Esophagus muscularis mucosa (tissue), 4 donors: ENCODE data around the gene SLC28A2. TPM values are rescaled to one million over a fixed set of nuclear protein-coding genes. Genes with fewer than 3 reads are reported as not detected.

Source experiments
- DNase-seq: peaks from one replicate; pipeline ENCODE4 v3.0.0-alpha.2; 2017; ENCODE audit errors: extremely low spot score
- H3K27ac ChIP-seq, 4 donors: fragments of 200-600 bp; sonication (generic); replicated peaks in 1 of 4; 1 replicate in 3 of 4; 2 replicates in 1 of 4; pipeline ENCODE4 v1.5.1; 2016 to 2019; ENCODE audit warnings: mild to moderate bottlenecking in 1 of 4
- H3K27me3 ChIP-seq, 4 donors: fragments of 200-600 bp; sonication (generic); one replicate each; pipeline versions ENCODE4 v1.5.1 to v1.6.0; 2016 to 2019
- H3K36me3 ChIP-seq, 4 donors: fragments of 200-600 bp; sonication (generic); one replicate each; pipeline ENCODE4 v1.5.1; 2016 to 2019
- H3K4me1 ChIP-seq, 4 donors: fragments of 200-600 bp; sonication (generic); one replicate each; pipeline ENCODE4 v1.5.1; 2016 to 2019
- H3K4me3 ChIP-seq, 4 donors: fragments of 200-600 bp; sonication (generic); 1 replicate in 2 of 4; 2 replicates in 2 of 4; pipeline ENCODE4 v1.5.1; 2016 to 2019; ENCODE audit warnings: mild to moderate bottlenecking in 4 of 4, moderate library complexity in 1 of 4
- H3K9me3 ChIP-seq, 4 donors: fragments of 200-600 bp; sonication (generic); 1 replicate in 3 of 4; 2 replicates in 1 of 4; pipeline ENCODE4 v1.5.1; 2016 to 2019
- CTCF ChIP-seq, 3 experiments: fragments of 200-600 bp in 2 of 3; fragments of 450-650 bp in 1 of 3; sonication (generic) in 2 of 3; IDR thresholded peaks; one replicate each; pipeline ENCODE4 v1.5.1; 2017 to 2019; ENCODE audit warnings: antibody characterized with exemption in 3 of 3, mild to moderate bottlenecking in 2 of 3, moderate library complexity in 1 of 3
- EP300 ChIP-seq: sonication (generic); formaldehyde crosslinking; IDR thresholded peaks from one replicate; pipeline ENCODE4 v1.6.1; 2017; ENCODE audit warnings: antibody characterized with exemption
- POLR2A ChIP-seq: fragments of 450-650 bp; IDR thresholded peaks from one replicate; pipeline ENCODE4 v1.6.1; 2017; ENCODE audit warnings: antibody characterized with exemption, moderate library complexity, mild to moderate bottlenecking, low read depth
- POLR2AphosphoS5 ChIP-seq, 2 donors: sonication (generic); formaldehyde crosslinking; IDR thresholded peaks; one replicate each; pipeline ENCODE4 v1.6.1; 2017; ENCODE audit warnings: antibody characterized with exemption in 2 of 2
- WGBS: methylation state at CpG from one replicate; pipeline ENCODE4 v1.1.5; 2018; 5-methylcytosine and 5-hydroxymethylcytosine counted together
- intact Hi-C: fragments of 100-400 bp; cut with DNase I; formaldehyde crosslinking; loops from one replicate; pipeline ENCODE4 v1.15.1; 2023
- total RNA-seq, 4 donors: library from RNA; depleted of rRNA; stranded (reverse); fragments of >200 nt; gene quantifications; one replicate each; pipeline versions ENCODE4 v1.1.0 to v1.2.1, GENCODE V29; 2016

SLC28A2 gene
- total RNA-seq, 4 donors from 2014 or later = not detected

GRCh38 chr15:45259796-45260195 lies 7.8 kb downstream of the SLC28A2 start:
- H3K9me3 ChIP-seq = no peaks in the 10 kb centered on the region

DNA sequence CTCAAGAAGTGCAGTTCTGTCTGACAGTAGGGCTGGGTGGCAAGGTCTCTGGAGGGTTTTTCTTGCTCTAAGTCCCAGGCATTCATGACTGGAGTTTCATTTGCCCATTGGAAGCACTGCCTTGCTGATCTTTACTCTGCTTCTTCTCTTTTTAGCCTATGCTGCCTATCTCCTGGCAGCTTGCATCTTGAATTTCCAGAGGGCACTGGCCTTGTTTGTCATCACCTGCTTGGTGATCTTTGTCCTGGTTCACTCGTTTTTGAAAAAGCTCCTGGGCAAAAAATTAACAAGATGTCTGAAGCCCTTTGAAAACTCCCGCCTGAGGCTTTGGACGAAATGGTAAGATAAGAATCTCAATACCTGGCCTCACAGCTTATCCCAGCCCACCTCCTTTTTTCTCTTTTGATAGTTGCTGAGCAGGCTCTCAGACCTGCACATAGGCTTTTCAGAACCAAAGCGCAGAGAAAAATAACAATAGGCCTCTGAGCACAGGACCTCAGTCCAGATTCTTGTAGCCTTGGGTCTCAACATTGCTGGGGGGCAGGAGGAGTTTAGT lies 10.9 kb downstream of the SLC28A2 start:
- no peak for DNase-seq
- Histone ChIP-seq H3K27me3 (no peaks in the 10 kb centered on the region), H3K9me3 (no peaks in the 10 kb centered on the region), H3K4me3 (no peak overlapping the region), H3K27ac (no peak overlapping the region), H3K4me1 (no peaks in the 10 kb centered on the region), H3K36me3 (no peaks in the 10 kb centered on the region)
- no peak for TF ChIP-seq POLR2AphosphoS5 (IDR thresholded peaks at IDR 0.05)
- TF ChIP-seq CTCF (IDR thresholded peaks at IDR 0.05) = no peak
- TF ChIP-seq EP300 = no peak
- no peak for TF ChIP-seq POLR2A
- WGBS = 80% methylated on average over 4 of the region's 4 CpGs
- intact Hi-C loops = loop anchor here (5.0 kb wide), 1 partner anchor 46 kb away; no protein-coding TSS in a partner anchor

More at GRCh38 chr15:45259796-45260195, 7.8 kb downstream of the SLC28A2 start:
- intact Hi-C loops = loop anchor here (5.0 kb wide), 1 partner anchor 42 kb away; no protein-coding TSS in a partner anchor
- Histone ChIP-seq H3K36me3 (no peaks in the 10 kb centered on the region), H3K27me3 (no peaks in the 10 kb centered on the region), H3K4me1 (no peaks in the 10 kb centered on the region), H3K27ac (no peak overlapping the region), H3K4me3 (no peak overlapping the region)
- DNase-seq = no peak
- TF ChIP-seq POLR2AphosphoS5 (IDR thresholded peaks at IDR 0.05) = no peak
- TF ChIP-seq POLR2A = no peak
- no peak for TF ChIP-seq CTCF (IDR thresholded peaks at IDR 0.05)
- no peak for TF ChIP-seq EP300
- WGBS = 81% methylated on average over 2 of the region's 2 CpGs

GRCh38 chr15:45263854-45264253 lies 11.8 kb downstream of the SLC28A2 start:
- WGBS = 94% methylated on average over 2 of the region's 2 CpGs

DNA sequence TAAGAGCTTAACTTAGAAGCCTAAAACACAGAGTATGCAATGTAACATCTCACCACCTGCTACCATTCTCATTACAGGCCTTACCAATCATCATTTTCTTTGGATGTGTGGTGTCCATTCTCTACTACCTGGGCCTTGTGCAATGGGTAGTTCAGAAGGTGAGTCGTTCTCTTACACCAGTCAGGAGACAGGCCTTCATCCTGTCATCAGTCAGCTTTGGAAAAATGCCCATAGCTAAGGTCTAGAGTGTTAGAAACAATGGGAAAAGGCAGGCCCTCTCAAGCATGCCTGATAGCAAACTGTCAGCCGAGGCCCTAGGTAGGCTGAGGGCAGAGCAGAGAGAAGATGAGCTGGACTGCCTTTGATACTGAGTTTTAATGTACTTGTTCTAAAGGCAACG lies 13.5 kb downstream of the SLC28A2 start:
- H3K27me3 ChIP-seq = no peaks in the 10 kb centered on the region
- no peak for DNase-seq
- H3K27ac ChIP-seq = no peak overlapping the region
- 76% methylated on average over 3 of the region's 3 CpGs for WGBS
- no peaks in the 10 kb centered on the region for H3K36me3 ChIP-seq
- H3K4me3 ChIP-seq = no peak overlapping the region
- intact Hi-C loops = no loop called here
- TF ChIP-seq EP300 (no peak), POLR2A (no peak), CTCF (IDR thresholded peaks at IDR 0.05) (no peak), POLR2AphosphoS5 (IDR thresholded peaks at IDR 0.05) (no peak)
- H3K9me3 ChIP-seq = no peaks in the 10 kb centered on the region
- no peaks in the 10 kb centered on the region for H3K4me1 ChIP-seq

More at GRCh38 chr15:45263854-45264253, 11.8 kb downstream of the SLC28A2 start:
- intact Hi-C loops = loop anchor here (5.0 kb wide), 1 partner anchor 47 kb away; no protein-coding TSS in a partner anchor
- no peak overlapping the region for H3K27ac ChIP-seq
- DNase-seq = no peak
- no peaks in the 10 kb centered on the region for H3K4me1 ChIP-seq
- TF ChIP-seq POLR2A = no peak
- no peak for TF ChIP-seq POLR2AphosphoS5 (IDR thresholded peaks at IDR 0.05)
- TF ChIP-seq EP300 = no peak
- TF ChIP-seq CTCF (IDR thresholded peaks at IDR 0.05) = no peak
- no peaks in the 10 kb centered on the region for H3K27me3 ChIP-seq
- no peak overlapping the region for H3K4me3 ChIP-seq
- no peaks in the 10 kb centered on the region for H3K36me3 ChIP-seq
- no peaks in the 10 kb centered on the region for H3K9me3 ChIP-seq

DNA sequence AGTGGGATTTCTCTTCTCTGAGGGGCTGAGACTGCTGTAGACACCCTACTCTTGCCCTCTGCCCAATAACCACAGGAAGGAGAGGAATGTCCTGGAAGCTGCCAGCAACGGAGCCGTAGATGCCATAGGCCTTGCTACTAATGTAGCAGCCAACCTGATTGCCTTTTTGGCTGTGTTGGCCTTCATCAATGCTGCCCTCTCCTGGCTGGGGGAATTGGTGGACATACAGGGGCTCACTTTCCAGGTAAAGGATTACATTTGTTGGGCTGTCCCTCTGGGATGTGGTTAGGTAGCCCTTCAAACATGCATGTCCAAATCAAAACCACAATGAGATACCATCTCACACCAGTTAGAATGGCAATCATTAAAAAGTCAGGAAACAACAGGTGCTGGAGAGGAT lies 16.1 kb downstream of the SLC28A2 start:
- Histone ChIP-seq H3K27ac (no peak overlapping the region), H3K4me3 (no peak overlapping the region), H3K36me3 (no peaks in the 10 kb centered on the region), H3K9me3 (no peaks in the 10 kb centered on the region), H3K27me3 (no peaks in the 10 kb centered on the region), H3K4me1 (no peaks in the 10 kb centered on the region)
- intact Hi-C loops = no loop called here
- DNase-seq = no peak
- 50% methylated on average over 2 of the region's 2 CpGs for WGBS
- no peak for TF ChIP-seq POLR2AphosphoS5 (IDR thresholded peaks at IDR 0.05)
- no peak for TF ChIP-seq POLR2A
- no peak for TF ChIP-seq CTCF (IDR thresholded peaks at IDR 0.05)
- TF ChIP-seq EP300 = no peak
